Measurements from ENCODE around the gene MMP23B.
"Not testable (repeated sequence)": the region's sequence is repeated elsewhere in the genome, so short reads cannot be mapped to it uniquely, and the experiment has no call there.

MMP23B gene

DNA sequence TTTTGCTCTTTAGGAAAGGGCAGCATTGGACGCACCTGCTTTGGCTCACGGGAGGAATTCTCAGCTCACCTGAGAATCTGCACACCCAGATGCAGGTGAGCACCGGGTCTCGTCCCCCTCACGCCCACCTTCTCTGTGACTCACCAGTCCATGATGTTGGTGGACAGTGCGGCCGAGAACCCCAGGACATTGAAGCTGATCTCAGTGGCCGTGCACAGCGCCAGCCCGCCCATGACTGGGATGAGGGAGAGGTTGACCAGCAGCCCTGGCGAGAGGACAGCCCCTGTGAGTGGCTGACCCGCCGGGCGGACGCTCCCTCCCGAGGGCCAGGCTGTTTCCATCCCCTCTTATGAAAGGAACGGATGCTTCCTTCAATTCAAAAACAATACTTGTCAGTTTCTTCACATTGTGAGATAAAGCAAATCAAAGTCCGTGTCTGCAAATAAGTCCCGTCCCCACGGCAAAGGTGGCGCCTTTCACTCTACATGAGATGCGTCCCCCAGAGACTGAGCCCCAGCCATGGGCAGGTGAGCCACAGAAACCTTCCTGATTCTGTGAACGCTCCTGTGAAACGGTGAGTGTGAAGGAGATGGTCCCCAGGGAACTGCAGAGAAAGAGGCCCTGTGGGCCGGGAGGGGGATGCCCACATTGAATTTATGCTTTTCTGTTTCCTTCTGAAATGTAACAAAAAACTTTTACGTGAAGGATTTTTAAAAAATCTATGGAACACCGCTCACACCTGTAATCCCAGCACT lies 39.6 kb downstream of the MMP23B start:
- no peak for DNase-seq

DNA sequence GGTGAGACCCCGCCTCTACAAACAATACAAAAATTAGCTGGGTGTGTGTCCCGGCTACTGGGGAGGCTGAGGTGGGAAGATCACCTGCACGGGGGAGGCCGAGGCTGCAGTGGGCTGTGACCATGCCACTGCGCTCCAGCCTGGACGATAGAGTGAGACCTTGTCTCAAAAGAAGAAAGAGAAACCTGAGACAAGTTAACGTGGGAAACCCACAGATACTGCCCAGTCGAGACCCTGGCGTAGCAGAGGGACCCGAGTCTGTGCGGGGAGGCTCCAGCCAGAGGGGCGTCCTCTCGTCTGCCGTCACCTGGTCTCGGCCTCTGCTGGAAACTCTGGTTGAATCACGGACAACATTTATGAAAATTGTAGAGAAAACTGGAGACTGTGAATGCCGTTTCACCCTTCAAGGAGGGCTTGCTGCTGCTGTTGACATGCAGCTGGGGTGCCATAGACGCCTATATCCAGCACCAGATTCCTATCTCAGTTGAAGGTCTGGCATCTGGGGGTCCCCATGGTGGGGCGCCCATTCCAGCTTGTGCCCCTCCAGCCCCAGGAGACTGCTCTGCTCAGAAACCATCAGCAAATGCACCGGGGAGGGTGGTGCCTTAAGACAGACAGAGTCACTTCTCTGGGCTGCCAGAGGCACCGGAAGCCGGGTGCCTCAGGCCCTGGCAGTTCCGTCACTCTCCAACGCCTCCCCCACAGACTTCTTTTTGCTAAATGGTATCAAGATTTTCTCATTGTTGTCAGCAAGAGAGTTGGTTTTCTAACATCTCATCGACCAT lies 40.4 kb downstream of the MMP23B start:
- no peak for DNase-seq

DNA sequence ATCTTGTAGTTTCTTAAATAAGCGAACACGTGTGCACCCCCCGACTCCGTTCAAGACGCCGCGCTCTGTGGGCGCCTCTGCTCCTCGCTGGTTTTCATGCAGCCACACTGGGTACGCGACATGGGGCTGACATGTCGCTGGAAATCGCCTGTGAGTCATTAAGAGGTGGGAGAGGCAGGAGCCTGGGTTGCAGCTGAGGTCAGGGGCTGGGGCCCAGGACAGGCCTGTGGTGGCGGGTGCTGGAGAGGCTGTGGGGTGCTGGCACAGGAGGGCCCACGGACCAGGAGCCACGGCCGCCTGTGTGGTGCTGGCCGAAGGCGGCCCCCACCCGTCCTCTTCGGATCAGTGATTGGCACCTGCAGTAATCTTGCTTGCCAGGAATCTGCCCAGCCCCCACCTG lies 42.8 kb downstream of the MMP23B start:
- not testable (repeated sequence) for DNase-seq

DNA sequence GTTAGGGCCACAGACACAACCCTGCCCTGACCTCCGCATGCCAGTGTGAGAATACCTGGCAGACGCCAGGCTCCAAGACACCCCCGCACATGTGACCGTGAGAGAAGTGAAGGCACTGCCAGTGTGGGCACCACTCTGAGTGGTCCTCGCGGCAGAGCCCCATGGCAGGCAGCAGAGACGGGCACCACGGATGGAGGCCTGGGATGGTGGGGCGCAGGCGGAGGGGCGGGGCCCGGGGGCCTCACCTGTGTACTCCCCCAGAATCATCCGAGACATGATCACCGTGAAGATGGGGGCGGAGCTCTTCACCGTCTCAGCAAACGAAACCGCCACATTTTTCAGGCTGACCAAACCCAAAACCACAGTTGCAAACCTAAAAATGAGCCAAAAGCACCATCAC lies 43.2 kb downstream of the MMP23B start:
- DNase-seq = not testable (repeated sequence)

DNA sequence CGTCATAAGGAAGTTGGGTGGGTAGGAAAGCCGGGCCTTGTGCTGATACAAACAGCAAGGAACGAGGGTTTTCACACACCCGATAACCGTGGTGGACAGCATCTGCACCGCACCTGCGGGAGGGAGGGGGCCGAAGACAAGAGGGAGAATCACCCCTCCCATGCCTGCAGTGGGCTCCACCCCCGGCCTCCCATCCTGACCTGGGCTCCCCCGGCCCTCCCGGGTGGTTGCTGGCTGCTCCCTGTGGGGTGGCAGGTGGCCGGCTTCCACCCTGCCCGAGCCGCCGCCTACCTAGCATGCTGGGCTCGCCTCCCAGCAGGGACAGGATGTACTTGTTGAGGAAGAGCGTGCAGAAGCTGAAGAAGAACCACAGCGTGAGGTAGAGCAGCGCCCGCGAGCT lies 44.1 kb downstream of the MMP23B start:
- not testable (repeated sequence) for DNase-seq

DNA sequence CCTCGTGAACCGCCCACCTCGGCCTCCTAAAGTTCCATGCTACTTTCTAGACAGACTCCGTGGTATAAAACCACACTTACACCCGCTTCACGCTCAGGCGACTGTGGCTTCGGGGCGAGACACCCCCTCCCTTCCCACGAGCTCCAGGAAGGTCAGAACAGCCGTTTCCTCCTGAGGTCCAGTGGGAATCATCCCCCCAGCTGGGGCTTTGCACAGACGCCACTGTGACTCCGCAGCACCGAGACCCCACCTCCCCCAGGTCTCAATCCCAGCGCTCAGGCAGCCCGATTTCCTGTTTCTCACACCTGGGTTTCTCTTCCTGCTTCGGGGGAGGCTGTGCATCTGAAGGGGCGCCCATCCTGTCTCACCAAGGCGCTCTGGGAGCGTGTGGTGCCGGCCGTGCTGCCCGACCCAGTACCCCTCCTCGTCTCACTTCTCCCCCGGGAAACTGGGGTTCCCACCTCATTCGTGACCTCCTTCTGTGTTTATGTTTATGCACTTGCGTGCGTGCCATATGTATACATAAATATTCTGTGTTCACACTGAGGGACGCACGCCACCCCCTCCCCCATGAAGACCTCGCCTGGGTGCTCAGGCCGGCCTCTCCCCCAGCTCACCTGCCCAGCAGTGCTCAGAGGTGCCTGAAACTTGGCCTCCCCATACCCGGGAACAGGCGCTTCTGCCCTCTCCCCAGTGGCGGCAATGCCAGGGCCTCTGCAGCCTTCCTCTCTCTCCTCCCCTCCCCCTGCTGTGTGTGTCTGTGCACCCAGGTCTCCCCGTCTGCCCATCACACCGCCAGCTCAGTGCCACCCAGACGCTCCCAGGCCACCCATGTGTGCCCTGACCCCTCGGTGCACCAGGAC lies 46.0 kb downstream of the MMP23B start:
- peak; percentile 37 for DNase-seq

DNA sequence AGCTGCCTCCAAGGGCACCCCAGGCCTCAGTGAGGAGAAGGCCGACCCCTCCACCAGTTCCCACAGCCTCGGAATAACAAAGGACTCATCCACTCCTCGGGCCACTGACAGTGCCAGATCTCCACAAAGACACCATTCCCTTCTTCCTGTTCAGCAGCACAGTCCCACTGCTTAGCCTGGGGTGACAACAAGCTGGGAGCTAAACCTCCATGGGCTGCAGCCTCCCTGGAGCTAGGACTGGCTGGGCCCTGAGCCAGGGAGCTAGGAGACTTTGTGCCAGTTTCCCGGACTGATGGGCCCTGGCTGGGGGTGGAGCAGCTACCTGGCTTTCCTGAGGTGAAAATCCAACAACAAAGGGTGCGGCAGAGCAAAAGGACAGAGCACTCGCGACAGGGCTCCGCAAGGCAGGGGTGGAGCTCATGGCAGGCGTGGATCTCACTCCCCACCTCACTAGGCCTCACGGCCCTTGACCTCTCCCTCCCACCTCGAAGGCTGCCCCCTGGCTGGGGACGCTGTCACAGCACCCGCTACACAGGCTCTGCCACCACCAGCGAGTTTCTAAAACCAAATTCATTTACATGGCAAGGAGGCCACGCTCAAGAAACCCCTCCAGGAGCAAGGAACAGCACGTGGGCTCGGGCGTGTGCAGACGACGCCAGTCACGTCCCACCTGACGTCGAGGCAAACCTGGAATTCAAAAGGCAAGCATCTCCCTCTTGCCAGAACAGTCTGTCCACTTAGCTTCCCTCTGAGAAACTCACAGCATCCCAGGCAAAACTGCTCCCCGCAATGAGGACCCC lies 46.8 kb downstream of the MMP23B start:
- peak; percentile 40 for DNase-seq

DNA sequence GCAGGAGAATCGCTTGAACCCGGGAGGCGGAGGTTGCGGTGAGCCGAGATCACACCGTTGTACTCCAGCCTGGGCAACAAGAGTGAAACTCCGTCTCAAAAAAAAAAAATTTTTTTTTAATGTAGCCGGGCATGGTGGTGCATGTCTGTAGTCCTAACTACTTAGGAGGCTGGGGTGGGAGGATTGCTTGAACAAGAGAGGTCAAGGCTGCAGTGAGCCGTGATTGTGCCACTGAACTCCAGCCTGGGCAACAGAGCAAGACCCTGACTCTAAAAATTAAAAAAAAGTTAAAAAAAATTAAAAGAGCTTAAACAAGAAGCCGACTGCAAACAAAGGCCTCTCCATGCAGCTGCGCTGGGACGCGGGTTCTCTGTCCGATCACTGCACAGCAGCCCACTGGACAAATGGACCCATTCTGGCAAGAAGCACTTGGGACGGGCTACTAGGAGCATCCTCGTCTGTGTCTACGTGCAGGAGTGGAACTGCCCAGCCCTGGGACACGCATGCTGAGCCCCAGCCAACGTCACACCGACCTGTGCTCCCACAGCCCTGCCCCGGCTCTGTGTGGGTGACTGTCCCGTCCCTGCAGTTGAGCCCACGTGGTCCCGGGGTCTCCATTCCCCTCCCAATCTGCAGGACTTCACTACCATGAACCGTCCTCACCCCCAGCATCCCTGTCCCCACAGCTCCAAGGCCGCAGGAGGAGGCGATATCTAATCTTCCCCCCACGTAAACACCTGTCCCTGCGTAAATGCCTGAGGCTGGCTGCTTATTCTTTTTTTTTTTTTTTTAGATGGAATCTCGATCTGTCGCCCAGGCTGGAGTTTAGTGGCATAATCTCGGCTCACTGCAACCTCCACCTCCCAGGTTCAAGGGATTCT lies 48.3 kb downstream of the MMP23B start:
- DNase-seq = no peak

DNA sequence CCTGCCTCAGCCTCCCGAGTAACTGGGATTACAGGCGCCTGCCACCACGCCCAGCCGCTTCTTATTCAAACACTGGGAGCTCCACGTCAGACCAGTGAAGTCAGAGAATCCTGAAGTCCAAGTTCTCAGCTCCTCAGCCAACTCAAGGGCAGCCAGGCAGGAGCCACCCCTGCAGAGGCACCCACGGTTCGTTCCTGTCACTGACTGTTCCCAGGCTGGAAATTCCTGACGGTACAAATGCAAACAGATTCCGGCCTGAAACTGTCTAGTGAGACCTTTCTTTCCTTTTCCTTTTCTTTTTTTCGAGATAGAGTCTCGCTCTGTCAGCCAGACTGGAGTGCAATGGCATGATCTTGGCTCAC lies 48.9 kb downstream of the MMP23B start:
- no peak for DNase-seq

DNA sequence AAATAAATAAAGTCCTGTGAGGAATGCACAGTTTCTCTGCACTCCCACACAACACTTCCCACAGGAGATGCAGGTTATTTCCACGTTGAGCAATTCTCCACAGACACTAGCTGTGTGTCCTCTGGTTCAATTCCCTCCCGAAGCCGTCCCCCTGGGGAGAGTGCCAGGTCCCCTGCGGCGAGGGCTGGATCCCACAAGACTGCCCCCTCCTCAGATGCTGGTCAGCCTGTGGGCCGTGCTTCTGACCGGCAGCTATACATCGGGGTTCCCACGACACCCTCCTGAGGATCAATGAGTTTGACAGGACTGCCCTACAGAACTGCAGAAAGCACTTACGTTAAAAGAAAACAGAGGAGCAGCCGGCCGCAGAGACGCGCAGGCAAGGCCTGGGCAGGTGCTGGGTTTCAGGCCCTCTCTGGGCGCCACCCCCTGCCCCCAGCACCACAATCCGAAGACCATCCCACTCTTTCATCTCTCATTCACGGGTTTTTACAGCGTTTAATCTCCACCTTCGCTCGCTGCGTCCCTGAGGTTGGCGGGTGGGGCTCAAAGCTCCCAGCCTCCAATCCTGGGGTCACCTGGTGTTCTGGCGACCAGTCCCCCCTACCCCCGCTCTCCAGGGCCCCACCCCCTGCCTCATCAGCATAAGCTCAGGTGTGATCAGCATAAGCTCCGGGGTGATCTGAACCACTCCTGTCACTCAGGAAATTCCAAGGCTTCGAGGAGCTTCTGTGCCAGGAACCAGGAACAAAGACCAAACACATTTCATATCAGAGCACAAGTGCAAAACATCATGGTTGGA lies 51.3 kb downstream of the MMP23B start:
- DNase-seq = no peak

Data from CD4-positive, alpha-beta T cell treated with Interleukin-4 for 4 hours (primary cell).